Trophoblast cell (in vitro differentiated cells and primary cell): ENCODE results near the gene MIA2.

Experiments used
- DNase-seq, 2 donors: peaks; one replicate each; pipeline ENCODE4 v3.0.0-alpha.2; 2016
- H2AFZ ChIP-seq: 2 replicates; pipeline ENCODE4 v1.6.1; 2013; ENCODE audit warnings: low read length, moderate library complexity, mild to moderate bottlenecking; ENCODE audit not compliant: insufficient read depth, poor library complexity
- H2AK5ac ChIP-seq: 2 replicates; pipeline ENCODE4 v1.6.1; 2013; ENCODE audit warnings: mild to moderate bottlenecking, low read length
- H2BK120ac ChIP-seq: 2 replicates; pipeline ENCODE4 v1.6.1; 2013; ENCODE audit warnings: low read length, mild to moderate bottlenecking, moderate library complexity; ENCODE audit not compliant: insufficient read depth, poor library complexity
- H2BK12ac ChIP-seq: 2 replicates; pipeline ENCODE4 v1.6.1; 2013; ENCODE audit warnings: mild to moderate bottlenecking, low read length, moderate library complexity
- H2BK5ac ChIP-seq: 2 replicates; pipeline ENCODE4 v1.6.1; 2013; ENCODE audit warnings: low read length, low read depth, moderate library complexity, mild to moderate bottlenecking; ENCODE audit not compliant: poor library complexity
- H3K14ac ChIP-seq: 2 replicates; pipeline ENCODE4 v1.6.1; 2013; ENCODE audit warnings: mild to moderate bottlenecking, low read length
- H3K18ac ChIP-seq: 2 replicates; pipeline ENCODE4 v1.6.1; 2013; ENCODE audit warnings: mild to moderate bottlenecking, low read length
- H3K23ac ChIP-seq: 2 replicates; pipeline ENCODE4 v1.6.1; 2013; ENCODE audit warnings: low read length
- H3K27ac ChIP-seq: 2 replicates; pipeline ENCODE4 v1.5.1; 2013; ENCODE audit warnings: low read depth, mild to moderate bottlenecking, inconsistent platforms, low read length, moderate library complexity
- H3K27me3 ChIP-seq: 2 replicates; pipeline ENCODE4 v1.6.1; 2013; ENCODE audit warnings: inconsistent platforms, mild to moderate bottlenecking, low read length, moderate library complexity; ENCODE audit not compliant: insufficient read depth
- H3K36me3 ChIP-seq, 2 experiments: 1 replicate in 1 of 2; 2 replicates in 1 of 2; pipeline ENCODE4 v1.6.1; 2013; ENCODE audit warnings: low read length in 2 of 2, mild to moderate bottlenecking in 2 of 2, moderate library complexity in 1 of 2; ENCODE audit not compliant: insufficient read depth in 2 of 2, control insufficient read depth in 1 of 2
- H3K4ac ChIP-seq: 2 replicates; pipeline ENCODE4 v1.6.1; 2013; ENCODE audit warnings: low read depth, mild to moderate bottlenecking, low read length, moderate library complexity
- H3K4me1 ChIP-seq, 2 experiments: 1 replicate in 1 of 2; 2 replicates in 1 of 2; pipeline ENCODE4 v1.6.1; 2013; ENCODE audit warnings: low read length in 2 of 2, mild to moderate bottlenecking in 2 of 2, moderate library complexity in 1 of 2; ENCODE audit not compliant: insufficient read depth in 2 of 2, control insufficient read depth in 1 of 2
- H3K4me2 ChIP-seq: 2 replicates; pipeline ENCODE4 v1.6.1; 2013; ENCODE audit warnings: inconsistent platforms, mild to moderate bottlenecking, low read length, moderate library complexity
- H3K4me3 ChIP-seq: 2 replicates; pipeline ENCODE4 v1.5.1; 2013; ENCODE audit warnings: mild to moderate bottlenecking, low read depth, low read length, inconsistent platforms
- H3K79me1 ChIP-seq: one replicate; pipeline ENCODE4 v1.6.1; 2013; ENCODE audit warnings: low read length
- H3K79me2 ChIP-seq: 2 replicates; pipeline ENCODE4 v1.6.1; 2013; ENCODE audit warnings: low read length, mild to moderate bottlenecking; ENCODE audit not compliant: control insufficient read depth, insufficient read depth, poor library complexity
- H3K9ac ChIP-seq: 2 replicates; pipeline ENCODE4 v1.6.1; 2013; ENCODE audit warnings: mild to moderate bottlenecking, low read length
- H3K9me3 ChIP-seq: 2 replicates; pipeline ENCODE4 v1.6.1; 2013; ENCODE audit warnings: low read depth, mild to moderate bottlenecking, control low read depth, inconsistent platforms, low read length; ENCODE audit not compliant: insufficient read depth
- H4K12ac ChIP-seq: 2 replicates; pipeline ENCODE4 v1.6.1; 2013; ENCODE audit warnings: low read depth, mild to moderate bottlenecking, low read length, moderate library complexity
- H4K8ac ChIP-seq: 2 replicates; pipeline ENCODE4 v1.6.1; 2013; ENCODE audit warnings: low read depth, mild to moderate bottlenecking, low read length, moderate library complexity
- H4K91ac ChIP-seq: one replicate; pipeline ENCODE4 v1.6.1; 2013; ENCODE audit warnings: low read depth, mild to moderate bottlenecking, low read length, moderate library complexity
- WGBS: extraction: QIAGEN DNeasy Blood & Tissue Kit; methylation state at CpG from one replicate; pipeline ENCODE4 v1.1.7; 2013; ENCODE audit warnings: missing lambda C conversion rate; ENCODE audit not compliant: insufficient read length, insufficient coverage; ENCODE audit errors: extremely low coverage; 5-methylcytosine and 5-hydroxymethylcytosine counted together

MIA2 gene

GRCh38 chr14:39382463-39382862 lies 148.7 kb downstream of the MIA2 start:
- no peak for DNase-seq

GRCh38 chr14:39383026-39383660 lies 149.4 kb downstream of the MIA2 start:
- Histone ChIP-seq H3K18ac (no peak overlapping the region), H3K79me2 (no peaks in the 10 kb centered on the region), H4K91ac (no peak overlapping the region), H3K4me2 (no peak overlapping the region), H2AFZ (no peak overlapping the region), H2BK12ac (no peak overlapping the region), H3K14ac (no peak overlapping the region), H3K9me3 (no peaks in the 10 kb centered on the region), H3K27me3 (no peaks in the 10 kb centered on the region), H3K4me1 (no peaks in the 10 kb centered on the region), H2BK5ac (no peak overlapping the region), H2BK120ac (no peak overlapping the region), H2AK5ac (no peak overlapping the region), H3K9ac (no peak overlapping the region), H3K36me3 (no peaks in the 10 kb centered on the region), H3K23ac (no peak overlapping the region), H3K27ac (no peak overlapping the region), H3K4me3 (no peak overlapping the region), H3K79me1 (no peaks in the 10 kb centered on the region), H4K12ac (no peak overlapping the region), H4K8ac (no peak overlapping the region), H3K4ac (no peak overlapping the region)
- WGBS: no CpG with 5 or more reads among the region's 1 CpG
- no peak for DNase-seq

More at GRCh38 chr14:39382463-39382862, 148.7 kb downstream of the MIA2 start:
- Histone ChIP-seq H3K79me2 (no peaks in the 10 kb centered on the region), H3K27me3 (no peaks in the 10 kb centered on the region), H4K8ac (no peak overlapping the region), H3K18ac (no peak overlapping the region), H3K23ac (no peak overlapping the region), H3K4me3 (no peak overlapping the region), H3K4ac (no peak overlapping the region), H3K9ac (no peak overlapping the region), H3K79me1 (no peaks in the 10 kb centered on the region), H3K27ac (no peak overlapping the region), H3K4me1 (no peaks in the 10 kb centered on the region), H3K4me2 (no peak overlapping the region), H2BK12ac (no peak overlapping the region), H3K14ac (no peak overlapping the region), H3K9me3 (no peaks in the 10 kb centered on the region), H2AFZ (no peak overlapping the region), H4K91ac (no peak overlapping the region), H2AK5ac (no peak overlapping the region), H4K12ac (no peak overlapping the region), H2BK5ac (no peak overlapping the region), H2BK120ac (no peak overlapping the region), H3K36me3 (no peaks in the 10 kb centered on the region)
- WGBS: no CpG with 5 or more reads among the region's 3 CpGs

GRCh38 chr14:39383741-39384140 lies 150.0 kb downstream of the MIA2 start:
- no CpG with 5 or more reads among the region's 1 CpG for WGBS
- H3K4me1 ChIP-seq: no peaks in the 10 kb centered on the region
- no peak overlapping the region for H2BK120ac ChIP-seq
- H3K4me2 ChIP-seq: no peak overlapping the region
- H3K9me3 ChIP-seq: no peaks in the 10 kb centered on the region
- no peaks in the 10 kb centered on the region for H3K36me3 ChIP-seq
- H4K12ac ChIP-seq: no peak overlapping the region
- no peaks in the 10 kb centered on the region for H3K79me2 ChIP-seq
- no peak overlapping the region for H4K8ac ChIP-seq
- H2BK5ac ChIP-seq: no peak overlapping the region
- H3K4me3 ChIP-seq: no peak overlapping the region
- H3K79me1 ChIP-seq: no peaks in the 10 kb centered on the region
- no peak overlapping the region for H2AFZ ChIP-seq
- no peak overlapping the region for H3K27ac ChIP-seq
- H4K91ac ChIP-seq: no peak overlapping the region
- DNase-seq: no peak
- H3K4ac ChIP-seq: no peak overlapping the region
- no peak overlapping the region for H3K18ac ChIP-seq
- H3K23ac ChIP-seq: no peak overlapping the region
- H2BK12ac ChIP-seq: no peak overlapping the region
- H3K9ac ChIP-seq: no peak overlapping the region
- no peak overlapping the region for H3K14ac ChIP-seq
- no peak overlapping the region for H2AK5ac ChIP-seq
- H3K27me3 ChIP-seq: no peaks in the 10 kb centered on the region

- H3K9me3 ChIP-seq: no peaks in the 10 kb centered on the region
- H4K91ac ChIP-seq: no peak overlapping the region
- H3K14ac ChIP-seq: no peak overlapping the region
- no peaks in the 10 kb centered on the region for H3K79me1 ChIP-seq
- no peaks in the 10 kb centered on the region for H3K36me3 ChIP-seq
- H3K79me2 ChIP-seq: no peaks in the 10 kb centered on the region
- H4K8ac ChIP-seq: no peak overlapping the region
- no peak overlapping the region for H2AK5ac ChIP-seq
- no peak overlapping the region for H3K4me3 ChIP-seq
- no peak overlapping the region for H3K27ac ChIP-seq
- DNase-seq: no peak
- no peak overlapping the region for H3K9ac ChIP-seq
- no CpG with 5 or more reads among the region's 4 CpGs for WGBS
- H2AFZ ChIP-seq: no peak overlapping the region
- no peaks in the 10 kb centered on the region for H3K27me3 ChIP-seq
- H3K4ac ChIP-seq: no peak overlapping the region
- no peak overlapping the region for H2BK5ac ChIP-seq
- no peak overlapping the region for H2BK120ac ChIP-seq
- no peaks in the 10 kb centered on the region for H3K4me1 ChIP-seq
- no peak overlapping the region for H3K23ac ChIP-seq
- H4K12ac ChIP-seq: no peak overlapping the region
- no peak overlapping the region for H3K4me2 ChIP-seq
- H2BK12ac ChIP-seq: no peak overlapping the region
- H3K18ac ChIP-seq: no peak overlapping the region
Observed at GRCh38 chr14:39384177-39384576, 150.5 kb downstream of the MIA2 start.
